HG02678 (cell line): ENCODE measurements around the gene DDX10.
"Not testable (repeated sequence)": the region's sequence is repeated elsewhere in the genome, so short reads cannot be mapped to it uniquely, and the experiment has no call there.

Experiments
- ATAC-seq: cut with Tn5 transposase; IDR thresholded peaks from one replicate; pipeline ENCODE4 v1.9.1; 2021; ENCODE audit warnings: mild to moderate bottlenecking, moderate library complexity; ENCODE audit not compliant: unreplicated experiment

DDX10 gene

GRCh38 chr11:108817976-108818375 lies 153.1 kb downstream of the DDX10 start:
- no peak for ATAC-seq

DNA sequence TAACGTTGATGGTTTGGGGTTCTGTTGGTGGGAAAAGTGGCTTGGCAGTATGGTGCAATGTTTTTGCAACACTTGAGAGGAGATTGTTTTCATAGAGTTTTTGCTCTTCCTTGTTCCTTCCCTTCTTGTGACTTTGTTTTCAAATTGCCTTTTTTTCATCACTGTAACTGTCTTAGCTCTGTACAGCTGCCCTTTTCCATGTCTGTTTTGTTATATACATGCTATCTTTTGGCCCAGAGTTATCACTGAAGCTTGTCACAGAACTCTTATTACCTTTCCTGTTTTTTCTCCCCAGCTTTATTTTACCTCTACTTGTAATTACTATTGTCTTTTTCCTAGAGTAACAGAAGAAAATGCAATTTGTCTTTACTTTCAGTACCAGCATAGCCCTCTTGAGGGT lies 154.1 kb downstream of the DDX10 start:
- no peak for ATAC-seq

- ATAC-seq: no peak
Measured at GRCh38 chr11:108819957-108820356, 155.1 kb downstream of the DDX10 start.

DNA sequence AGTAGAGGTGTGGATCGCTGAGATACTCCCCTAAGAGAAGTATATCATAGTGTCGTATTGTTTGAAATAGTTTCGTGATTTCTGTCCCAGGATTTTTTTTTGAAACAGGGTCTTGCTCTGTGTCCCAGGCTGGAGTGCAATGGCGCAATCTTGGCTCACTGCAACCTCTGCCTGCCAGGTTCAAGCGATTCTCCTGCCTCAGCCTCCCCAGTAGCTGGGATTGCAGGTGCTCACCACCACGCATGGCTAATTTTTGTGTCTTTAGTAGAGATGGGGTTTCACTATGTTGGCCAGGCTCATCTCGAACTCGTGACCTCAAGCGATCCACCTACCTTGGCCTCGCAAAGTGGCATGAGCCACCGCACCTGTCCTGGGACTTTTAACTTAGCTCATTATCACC lies 159.1 kb downstream of the DDX10 start:
- not testable (repeated sequence) for ATAC-seq

DNA sequence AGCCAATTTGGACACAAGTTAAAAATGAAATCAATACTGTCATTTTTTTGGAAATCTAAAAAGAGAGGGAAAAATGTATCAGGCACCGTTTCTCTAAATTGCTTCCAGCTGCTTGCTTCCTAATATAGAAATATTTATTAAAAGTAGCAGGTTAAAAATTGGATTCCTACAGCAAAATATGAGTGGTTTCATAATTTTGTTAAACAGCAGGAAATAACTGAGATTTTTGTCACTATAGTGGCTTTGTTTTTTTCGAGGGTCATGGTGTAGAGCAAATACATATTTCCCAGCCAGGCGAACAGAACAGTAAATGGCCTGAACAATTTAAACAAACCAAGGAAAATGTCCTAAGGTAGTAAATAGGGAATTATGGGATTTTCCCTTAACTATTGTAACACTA lies 159.7 kb downstream of the DDX10 start:
- ATAC-seq: no peak

DNA sequence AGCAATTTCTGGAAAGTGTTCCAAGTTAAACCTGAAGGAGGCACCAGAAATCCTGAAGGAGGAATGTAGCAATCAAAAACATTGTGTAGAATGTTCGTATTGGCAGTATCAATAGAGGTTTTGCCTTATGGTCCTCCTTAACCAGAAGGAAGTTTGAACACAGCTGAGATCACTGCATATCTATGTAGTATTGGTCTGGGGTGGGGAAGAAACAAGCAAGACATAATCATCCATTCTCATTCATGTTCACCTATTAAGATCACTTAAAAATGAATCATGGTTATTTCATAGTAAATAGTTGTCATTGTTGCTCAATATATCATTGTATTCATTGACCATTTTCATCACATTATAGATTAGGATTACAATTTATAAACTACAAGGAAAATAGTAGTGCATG lies 160.5 kb downstream of the DDX10 start:
- no peak for ATAC-seq

DNA sequence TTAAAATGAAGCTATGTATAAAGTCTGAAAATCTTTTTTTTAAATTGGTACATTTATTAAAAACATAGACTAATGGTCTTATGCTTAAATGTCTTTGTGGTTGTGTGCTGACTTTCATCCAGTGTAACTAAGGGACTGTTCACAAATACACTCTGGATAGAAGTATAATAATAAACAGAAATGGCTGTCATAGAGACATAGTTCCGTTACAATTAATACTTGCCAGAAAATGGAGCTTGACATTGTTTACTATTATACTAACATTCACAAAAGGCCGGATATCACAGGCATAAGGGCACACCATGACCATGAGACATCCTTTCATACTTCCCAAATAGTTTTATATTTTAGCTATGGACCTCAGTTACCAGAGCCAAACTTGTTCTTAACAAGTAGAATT lies 161.3 kb downstream of the DDX10 start:
- no peak for ATAC-seq

DNA sequence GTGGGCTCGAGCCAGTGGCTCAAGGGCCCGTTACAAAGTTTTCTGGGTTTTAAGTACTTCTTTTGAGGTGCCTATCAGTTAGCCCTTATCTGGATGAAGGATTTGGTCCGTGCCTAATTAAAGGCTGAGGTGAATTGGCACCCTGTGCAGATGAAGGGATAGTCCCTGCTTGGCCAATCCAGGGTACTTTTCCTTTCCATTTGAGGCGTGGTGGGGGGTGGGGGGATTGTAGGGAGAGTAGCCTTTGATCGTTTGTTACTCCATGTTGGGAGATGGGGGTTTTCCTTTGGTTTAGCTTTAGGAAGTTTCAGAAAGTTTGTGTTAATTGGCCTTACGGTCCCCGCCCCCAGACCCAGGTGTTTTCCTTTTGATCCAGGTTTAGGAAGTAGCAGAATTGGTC lies 170.8 kb downstream of the DDX10 start:
- ATAC-seq: no peak

DNA sequence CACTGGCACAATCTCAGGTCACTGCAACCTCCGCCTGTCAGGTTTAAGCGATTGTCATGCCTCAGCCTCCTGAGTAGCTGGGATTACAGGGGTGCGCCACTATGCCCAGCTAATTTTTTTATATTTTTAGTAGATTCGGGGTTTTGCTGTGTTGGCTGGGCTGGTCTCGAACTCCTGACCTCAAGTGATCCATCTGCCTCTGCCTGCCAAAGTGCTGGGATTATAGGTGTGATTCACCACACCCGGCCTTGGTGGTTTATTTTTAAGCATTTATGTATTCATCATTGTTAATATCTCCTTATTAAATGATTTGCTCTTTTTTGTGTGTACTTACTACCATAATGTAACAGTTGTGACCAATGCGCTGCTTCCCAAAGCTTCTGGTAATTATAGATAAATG lies 171.7 kb downstream of the DDX10 start:
- ATAC-seq: no peak

DNA sequence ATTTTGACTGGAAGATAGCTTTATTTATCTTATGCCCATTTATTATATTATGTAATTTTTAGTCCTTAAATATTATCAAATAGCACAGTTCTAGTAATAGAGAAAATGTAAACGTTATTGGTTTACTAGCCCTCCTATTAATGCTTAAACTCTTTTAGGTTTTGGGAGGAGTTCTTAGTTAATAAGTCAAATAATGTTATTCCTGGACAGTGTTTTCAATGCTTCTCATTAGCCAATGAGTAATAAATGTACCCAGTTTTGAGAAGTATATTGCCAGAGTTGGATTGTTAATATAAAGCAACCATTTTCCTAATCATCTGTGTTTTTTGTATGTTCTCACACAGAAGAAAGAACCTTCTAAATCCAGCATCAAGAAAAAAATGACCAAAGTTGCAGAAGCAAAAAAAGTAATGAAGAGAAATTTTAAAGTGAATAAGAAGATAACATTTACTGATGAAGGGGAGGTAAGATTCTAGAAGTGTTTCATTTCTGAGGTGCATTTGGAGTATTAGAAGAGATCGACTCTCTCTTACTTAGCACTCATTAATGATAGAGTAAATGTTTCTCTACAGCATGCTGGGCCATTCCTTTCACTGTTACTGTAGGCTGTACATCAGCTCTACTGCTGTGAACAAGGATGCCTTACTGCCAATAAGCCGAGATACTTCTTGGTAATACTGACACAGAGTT lies 173.4 kb downstream of the DDX10 start:
- ATAC-seq: peak; percentile 39

DNA sequence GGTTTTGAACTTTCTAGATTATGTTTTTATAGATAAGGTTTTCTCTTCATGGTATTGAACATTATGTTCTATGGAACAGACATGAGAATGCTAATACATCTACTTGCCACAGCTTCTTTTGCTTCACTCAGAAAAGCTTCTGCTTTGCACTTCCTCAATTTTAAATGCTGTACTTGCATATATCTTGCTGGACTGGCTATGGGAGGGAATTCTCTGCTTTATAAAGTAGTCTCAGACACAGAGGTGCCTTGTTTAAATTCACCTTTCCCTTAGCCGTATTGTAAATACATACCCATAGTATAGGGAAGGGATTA lies 173.9 kb downstream of the DDX10 start:
- no peak for ATAC-seq

- ATAC-seq: no peak
Measured at GRCh38 chr11:108846009-108846408, 181.1 kb downstream of the DDX10 start.

DNA sequence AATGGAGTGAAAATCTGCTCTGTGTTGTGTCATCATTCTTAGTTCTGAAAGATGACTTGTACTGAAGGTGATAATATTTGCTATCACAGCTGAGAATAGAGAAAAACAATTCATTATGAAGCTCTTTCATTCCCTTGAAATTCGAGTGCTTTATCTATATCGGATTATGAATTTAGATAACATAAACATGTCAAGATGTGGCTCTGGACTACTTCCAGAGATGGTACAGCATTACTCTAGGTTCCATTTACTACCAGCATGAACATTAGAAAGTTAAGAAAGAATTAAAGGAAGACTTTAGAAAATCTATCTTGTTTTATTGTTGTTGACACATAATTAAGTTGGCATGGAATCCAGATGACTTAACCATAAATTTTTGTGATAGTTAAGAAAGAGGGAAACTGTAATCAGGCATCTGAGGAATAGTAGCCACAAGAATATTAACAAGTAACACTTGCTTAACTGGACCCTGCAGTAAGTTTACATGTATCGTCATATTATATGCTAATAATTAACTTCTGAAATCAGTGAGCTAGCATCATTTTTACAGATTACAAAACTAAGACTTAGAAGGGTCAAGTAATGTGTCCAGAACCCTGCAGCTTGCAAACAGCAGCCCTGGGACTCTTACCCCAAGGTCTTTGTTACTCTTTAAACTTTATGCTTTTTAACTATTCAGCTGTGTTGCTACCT lies 182.6 kb downstream of the DDX10 start:
- no peak for ATAC-seq

DNA sequence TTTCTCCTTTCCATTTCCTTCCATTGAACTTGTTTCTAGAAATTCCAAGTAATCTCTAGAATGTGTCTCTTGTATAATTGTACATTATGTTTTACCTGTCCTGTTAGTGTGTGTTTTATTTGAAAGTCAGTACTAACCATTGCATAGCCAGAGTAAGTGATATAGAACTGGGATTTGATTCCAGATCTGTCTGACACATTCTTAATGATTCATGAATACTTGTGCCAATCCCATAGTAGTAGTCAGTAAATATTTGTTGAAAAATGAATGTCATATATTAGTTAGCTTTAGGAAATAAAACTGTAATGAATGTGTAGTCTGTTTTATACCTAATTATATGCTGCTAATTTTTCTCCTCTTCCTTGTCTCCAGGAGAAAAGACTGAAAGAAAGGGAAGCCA lies 186.9 kb downstream of the DDX10 start:
- no peak for ATAC-seq

- ATAC-seq: no peak
Measured at GRCh38 chr11:108852701-108853100, 187.8 kb downstream of the DDX10 start.

- ATAC-seq: no peak
Measured at GRCh38 chr11:108853151-108853550, 188.3 kb downstream of the DDX10 start.

- peak; percentile 56 for ATAC-seq
Measured at GRCh38 chr11:108853864-108854263, 189.0 kb downstream of the DDX10 start.

- ATAC-seq: peak; percentile 97
Measured at GRCh38 chr11:108854346-108854745, 189.5 kb downstream of the DDX10 start.

DNA sequence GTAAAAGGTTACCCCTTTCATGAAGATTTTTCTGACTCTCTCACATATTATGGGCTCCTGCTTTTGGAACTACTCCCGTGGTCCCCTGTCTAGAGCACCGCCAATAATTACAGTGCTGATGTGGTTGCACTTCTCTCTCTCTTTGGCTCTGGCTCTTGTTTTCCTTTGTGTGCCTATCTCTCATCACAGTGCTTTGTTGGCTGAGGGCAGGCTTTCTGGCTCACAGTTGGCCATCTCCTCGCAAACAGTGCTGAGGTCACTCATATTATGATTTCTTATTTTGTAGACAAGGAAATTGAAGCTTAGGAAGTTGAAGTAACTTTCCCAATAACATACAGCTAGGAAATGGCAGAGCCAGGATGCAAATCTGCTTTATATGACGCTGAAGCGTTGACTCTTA lies 192.5 kb downstream of the DDX10 start:
- ATAC-seq: no peak

DNA sequence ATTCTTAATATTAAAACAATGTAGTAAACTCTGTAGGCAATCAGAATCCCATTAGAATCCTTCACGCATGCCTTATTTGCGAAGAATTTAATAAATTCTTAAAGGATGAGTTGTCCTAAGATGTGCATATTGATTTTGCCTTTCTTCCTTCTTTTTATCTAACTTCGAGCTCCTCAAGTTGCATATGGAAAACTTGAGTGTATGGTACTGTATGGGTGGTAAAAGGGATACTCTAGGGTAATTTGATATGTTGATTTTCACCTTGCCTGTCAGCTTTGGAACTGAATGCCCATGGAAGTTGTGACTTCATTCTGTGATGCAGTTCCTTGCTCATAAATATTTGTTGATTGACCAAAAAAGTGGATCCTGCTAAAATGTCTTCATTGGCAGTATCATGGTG lies 193.8 kb downstream of the DDX10 start:
- no peak for ATAC-seq

- no peak for ATAC-seq
Measured at GRCh38 chr11:108859510-108859909, 194.6 kb downstream of the DDX10 start.

GRCh38 chr11:108863528-108863927 lies 198.7 kb downstream of the DDX10 start:
- no peak for ATAC-seq

DNA sequence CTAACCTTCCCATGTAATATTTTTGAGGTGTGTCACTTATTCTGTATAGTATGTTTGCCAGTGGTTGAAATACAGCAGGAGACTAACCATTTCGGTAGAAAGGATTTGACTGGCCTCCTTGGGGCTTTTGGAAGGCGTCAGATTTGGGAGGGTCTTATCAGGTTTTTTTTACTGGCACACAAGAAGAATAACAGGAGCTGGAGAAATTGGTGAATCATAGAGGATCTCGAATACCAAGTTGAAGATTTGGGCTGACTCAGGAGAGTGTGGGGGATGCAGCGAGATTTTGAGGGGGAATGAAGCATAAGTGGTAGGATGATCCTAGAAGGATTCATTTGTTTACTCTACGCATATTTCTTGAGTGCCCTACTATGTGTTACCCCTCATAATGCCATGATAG lies 200.5 kb downstream of the DDX10 start:
- no peak for ATAC-seq
